Adrenal gland (tissue), 12 donors: Measurements from ENCODE around the gene RCOR1. TPM values are rescaled to one million over a fixed set of nuclear protein-coding genes. Genes with fewer than 3 reads are reported as not detected.

Experiments
- DNase-seq, 7 donors: peaks; one replicate each; pipeline ENCODE4 v3.0.0-alpha.2; 2019 to 2020
- H3K27ac ChIP-seq, 5 donors: fragments of 200-600 bp; sonication (generic) in 4 of 5; 1 replicate in 3 of 5; 2 replicates in 2 of 5; pipeline versions ENCODE4 v1.5.1 to v1.8.0; 2016 to 2020; ENCODE audit warnings: mild to moderate bottlenecking in 1 of 5
- H3K27me3 ChIP-seq: fragments of 200-600 bp; 2 replicates; pipeline ENCODE4 v1.8.0; 2021
- H3K36me3 ChIP-seq, 2 donors: fragments of 200-600 bp; replicated peaks in 1 of 2; 1 replicate in 1 of 2; 2 replicates in 1 of 2; pipeline versions ENCODE4 v1.5.1 to v1.8.0; 2018 to 2022
- H3K4me1 ChIP-seq, 2 donors: fragments of 200-600 bp; replicated peaks in 1 of 2; 1 replicate in 1 of 2; 2 replicates in 1 of 2; pipeline versions ENCODE4 v1.5.1 to v1.8.0; 2018 to 2021
- H3K4me3 ChIP-seq, 4 donors: fragments of 200-600 bp; sonication (generic) in 3 of 4; one replicate each; pipeline ENCODE4 v1.5.1; 2016 to 2018
- H3K9me3 ChIP-seq, 3 donors: fragments of 200-600 bp; sonication (generic) in 1 of 3; replicated peaks in 1 of 3; 1 replicate in 2 of 3; 2 replicates in 1 of 3; pipeline versions ENCODE4 v1.5.1 to v1.8.0; 2016 to 2021
- CTCF ChIP-seq, 6 experiments: fragments of 450-650 bp in 4 of 6; fragments of 200-600 bp in 2 of 6; sonication (generic) in 1 of 6; IDR thresholded peaks; 1 replicate in 5 of 6; 2 replicates in 1 of 6; pipeline versions ENCODE4 v1.5.1 to v1.8.0; 2016 to 2021; ENCODE audit warnings: antibody characterized with exemption in 6 of 6, mild to moderate bottlenecking in 2 of 6, moderate library complexity in 1 of 6
- POLR2A ChIP-seq, 2 donors: fragments of 450-650 bp; IDR thresholded peaks; one replicate each; pipeline ENCODE4 v1.6.1; 2017; ENCODE audit warnings: antibody characterized with exemption in 2 of 2, mild to moderate bottlenecking in 2 of 2, moderate library complexity in 1 of 2
- WGBS, 4 donors: extraction: QIAGEN DNeasy Blood & Tissue Kit in 2 of 4; methylation state at CpG; one replicate each; pipeline versions ENCODE4 v1.1.5 to v1.1.7; 2013 to 2017; 5-methylcytosine and 5-hydroxymethylcytosine counted together
- intact Hi-C, 2 donors: fragments of 100-400 bp; cut with DNase I; formaldehyde crosslinking; loops; one replicate each; pipeline versions ENCODE4 v1.14.1 to v1.15.0; 2022 to 2023
- polyA plus RNA-seq, 3 donors: library from polyadenylated mRNA; stranded (reverse); fragments of 200-250 nt in 2 of 3; fragments of 350-450 nt in 1 of 3; fragmentation: Illumina TruSeq in 1 of 3; extraction: RNeasy Lipid Tissue Mini Kit (QIAGEN cat#74804) in 1 of 3; gene quantifications; one replicate each; pipeline ENCODE4 v1.2.3, GENCODE V29; 2013 to 2014
- total RNA-seq, 9 donors: library from RNA; depleted of rRNA in 4 of 9; stranded (reverse); fragments of >200 nt in 4 of 9; fragments of 120-200 nt in 1 of 9; fragmentation: NEBNext Ultra II Directional in 1 of 9; extraction: Animal tissue kit (Norgen Biotek cat#: 25700) in 1 of 9; gene quantifications; one replicate each; pipeline versions ENCODE4 v1.1.0 to v1.2.4, GENCODE V29; 2013 to 2023
- donor health status: healthy with polysubstance abuse.
- donor health status: Bipolar disorder and iron deficiency.
- donor health status: DM: yes; HTN: yes; CAD: no.
- donor health status: DM: no; HTN: no; CAD: no.
- donor health status: DM: no; HTN: no; CAD: no.
- donor health status: DM: yes; HTN: yes; CAD: no.

Gene RCOR1
- total and polyA plus RNA-seq, 12 donors: 3.8 to 17.7 (median 11.3) TPM

- 69 to 76% (median 73%) methylated on average over 16 to 19 of the region's 19 CpGs for WGBS, 4 donors
- intact Hi-C loops: loop anchor here in 1 of 2 donors (5.0 kb wide), 1 partner anchor 48 kb away; no protein-coding TSS in a partner anchor
- H3K27ac ChIP-seq: no peak overlapping the region
Observed at GRCh38 chr14:102579696-102580549, 12.5 kb upstream of the RCOR1 start.

GRCh38 chr14:102580550-102581110, 11.8 kb upstream of the RCOR1 start:
- no peaks in the 10 kb centered on the region for H3K4me1 ChIP-seq
- no peak for DNase-seq
- no peak overlapping the region for H3K4me3 ChIP-seq
- TF ChIP-seq POLR2A (IDR thresholded peaks at IDR 0.05) (no peak), CTCF (IDR thresholded peaks at IDR 0.05) (no peak)
- no peaks in the 10 kb centered on the region for H3K27me3 ChIP-seq
- no peaks in the 10 kb centered on the region for H3K9me3 ChIP-seq
- intact Hi-C loops: loop anchor here in 1 of 2 donors (5.0 kb wide), 1 partner anchor 48 kb away; no protein-coding TSS in a partner anchor
- 89 to 92% (median 90%) methylated on average over 10 of the region's 10 CpGs for WGBS, 4 donors
- H3K36me3 ChIP-seq: no peaks in the 10 kb centered on the region
- no peak overlapping the region for H3K27ac ChIP-seq

More at GRCh38 chr14:102579696-102580549, 12.5 kb upstream of the RCOR1 start:
- no peak for TF ChIP-seq POLR2A (IDR thresholded peaks at IDR 0.05)
- TF ChIP-seq CTCF (IDR thresholded peaks at IDR 0.05): no peak
- H3K36me3 ChIP-seq: no peaks in the 10 kb centered on the region
- no peak overlapping the region for H3K4me3 ChIP-seq
- no peaks in the 10 kb centered on the region for H3K27me3 ChIP-seq
- no peaks in the 10 kb centered on the region for H3K9me3 ChIP-seq
- H3K4me1 ChIP-seq: no peaks in the 10 kb centered on the region
- DNase-seq: no peak

GRCh38 chr14:102581193-102581592, 11.3 kb upstream of the RCOR1 start:
- intact Hi-C loops: loop anchor here in 1 of 2 donors (5.0 kb wide), 1 partner anchor 49 kb away; no protein-coding TSS in a partner anchor
- Histone ChIP-seq H3K9me3 (no peaks in the 10 kb centered on the region), H3K27ac (no peak overlapping the region), H3K4me1 (no peaks in the 10 kb centered on the region), H3K36me3 (no peaks in the 10 kb centered on the region), H3K27me3 (no peaks in the 10 kb centered on the region), H3K4me3 (no peak overlapping the region)
- no peak for DNase-seq
- 94 to 96% (median 95%) methylated on average over 10 of the region's 10 CpGs for WGBS, 4 donors
- no peak for TF ChIP-seq POLR2A (IDR thresholded peaks at IDR 0.05)
- TF ChIP-seq CTCF (IDR thresholded peaks at IDR 0.05): no peak

GRCh38 chr14:102583726-102584125, 8.7 kb upstream of the RCOR1 start:
- TF ChIP-seq POLR2A (IDR thresholded peaks at IDR 0.05): no peak
- no peak for TF ChIP-seq CTCF (IDR thresholded peaks at IDR 0.05)
- H3K27me3 ChIP-seq: no peaks in the 10 kb centered on the region
- H3K4me1 ChIP-seq: no peaks in the 10 kb centered on the region
- no peaks in the 10 kb centered on the region for H3K9me3 ChIP-seq
- H3K4me3 ChIP-seq: no peak overlapping the region
- intact Hi-C loops: loop anchor here in 1 of 2 donors (5.0 kb wide), 1 partner anchor 51 kb away; no protein-coding TSS in a partner anchor
- H3K36me3 ChIP-seq: no peaks in the 10 kb centered on the region
- H3K27ac ChIP-seq: no peak overlapping the region
- 20 to 58% (median 51%) methylated on average over 5 to 7 of the region's 7 CpGs for WGBS, 4 donors
- no peak for DNase-seq
